ACHN (cell line): ENCODE measurements around the gene PDE6D.

Source experiments
- DNase-seq: peaks from one replicate; pipeline ENCODE4 v3.0.0-alpha.2; 2015
- in situ Hi-C: cut with HindIII; loops from 2 replicates; pipeline ENCODE4 v1.10.0; 2017; ENCODE audit warnings: low sequenced_read_pairs, low pct_ligation_motif_present, low pct_unique_long_range_greater_than_20kb

Gene PDE6D

GRCh38 chr2:231780909-231781797 is at the start of gene PDE6D:
Gene PDE6D, minus strand, starts transcription at chr2:231781282. Its CDS starts 168 bp downstream, at chr2:231781114.
- in situ Hi-C loops: no loop called here
- DNase-seq: peak; percentile 99

- in situ Hi-C loops: no loop called here
- no peak for DNase-seq
Measured at GRCh38 chr2:231821908-231822307, 40.8 kb upstream of the PDE6D start.

- in situ Hi-C loops: no loop called here
- DNase-seq: no peak
Measured at GRCh38 chr2:231820786-231821303, 39.8 kb upstream of the PDE6D start.

DNA sequence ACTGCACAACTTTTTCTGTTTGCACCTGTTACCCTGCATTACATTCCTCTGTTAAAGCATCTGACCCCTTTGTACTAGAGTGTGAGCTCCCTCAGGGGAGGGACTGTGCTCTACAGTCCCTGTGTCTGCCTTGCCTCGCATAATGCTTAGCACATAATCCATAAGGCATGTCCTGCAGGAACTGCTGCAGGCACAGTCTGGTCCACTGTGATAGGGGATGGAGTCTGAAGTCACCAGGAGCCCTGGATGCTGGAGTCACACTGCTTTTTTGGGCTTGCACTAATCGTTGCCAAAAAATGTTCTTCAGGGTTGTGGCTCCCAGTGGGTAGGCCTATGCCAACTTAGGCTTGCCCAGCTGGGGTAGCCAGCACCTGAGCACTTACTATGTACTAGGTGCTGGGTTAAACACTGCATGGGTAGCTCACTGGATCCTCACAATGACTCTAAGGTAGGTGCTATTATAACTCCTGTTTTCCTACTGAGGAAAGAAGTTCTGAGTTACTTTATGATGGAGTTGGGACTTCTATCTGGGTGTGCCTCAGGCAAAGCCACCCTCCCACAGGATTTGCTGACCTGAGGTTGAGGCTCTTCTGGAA is 38.5 kb upstream of the PDE6D start:
- in situ Hi-C loops: no loop called here
- no peak for DNase-seq

DNA sequence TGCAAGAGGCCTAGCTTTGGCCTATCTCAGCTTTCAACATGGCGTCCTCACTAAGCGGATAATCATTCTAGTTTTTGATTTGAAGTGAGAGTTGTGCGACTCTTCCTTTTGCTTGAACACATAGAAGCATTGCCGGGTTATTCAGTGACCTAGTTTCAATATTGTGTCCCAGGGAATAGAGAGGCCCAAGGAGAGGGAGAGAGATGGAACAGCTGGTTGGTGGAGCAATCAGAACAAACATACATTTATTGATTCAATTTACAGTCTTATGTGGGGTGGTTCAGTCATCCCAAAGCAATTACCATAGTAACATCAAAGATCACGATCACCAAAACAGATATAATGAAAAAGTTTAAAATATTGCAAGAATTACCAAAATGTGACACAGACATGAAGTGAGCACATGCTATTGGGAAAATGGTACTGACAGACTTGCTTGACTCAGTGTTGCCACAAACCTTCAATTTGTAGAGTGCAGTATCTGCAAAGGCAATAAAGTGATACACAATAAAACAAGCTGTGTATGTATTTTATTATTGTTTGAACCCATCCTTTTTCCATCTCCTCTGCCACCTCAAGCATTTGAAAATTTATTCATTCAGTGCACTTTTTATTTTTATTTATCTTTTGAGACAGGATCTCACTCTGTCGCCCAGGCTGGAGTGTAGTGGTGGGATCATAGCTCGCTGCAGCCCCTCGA is 35.4 kb upstream of the PDE6D start:
- in situ Hi-C loops: no loop called here
- no peak for DNase-seq

- in situ Hi-C loops: no loop called here
- DNase-seq: peak; percentile 59
Measured at GRCh38 chr2:231810905-231811304, 29.8 kb upstream of the PDE6D start.

GRCh38 chr2:231807020-231807419 is 25.9 kb upstream of the PDE6D start:
- in situ Hi-C loops: no loop called here
- DNase-seq: no peak

- DNase-seq: no peak
- in situ Hi-C loops: no loop called here
Measured at GRCh38 chr2:231803501-231804138, 22.5 kb upstream of the PDE6D start.

DNA sequence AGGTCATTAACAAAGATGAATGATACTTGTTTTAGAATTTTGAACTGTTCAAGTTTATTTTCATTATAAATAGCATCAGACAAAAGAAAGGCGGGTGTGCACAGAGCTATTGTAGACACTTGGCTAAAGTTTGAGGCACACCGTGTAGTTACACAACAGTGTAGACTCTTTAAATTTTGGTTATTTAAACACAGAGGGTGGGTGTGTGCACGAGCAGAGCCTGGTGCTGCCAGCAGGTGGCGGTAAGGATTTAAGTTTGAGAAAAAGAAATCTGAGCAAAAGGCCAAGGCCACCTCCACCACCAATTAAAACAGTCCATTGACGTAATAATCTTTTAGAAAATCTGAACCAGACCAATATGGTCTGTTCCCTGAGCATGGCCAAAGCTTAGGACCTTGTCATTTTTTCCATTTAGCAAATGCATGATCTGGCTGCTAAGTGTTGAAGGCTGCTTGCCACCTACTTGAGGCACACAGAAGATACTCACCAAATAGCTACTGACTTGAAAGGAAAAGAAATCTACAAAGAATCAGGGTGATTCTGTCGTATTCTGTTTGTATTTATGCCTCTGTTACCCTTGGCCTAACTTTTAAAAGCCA is 19.5 kb upstream of the PDE6D start:
- peak; percentile 62 for DNase-seq
- in situ Hi-C loops: no loop called here

GRCh38 chr2:231795525-231796327 is 14.6 kb upstream of the PDE6D start:
- in situ Hi-C loops: no loop called here
- DNase-seq: peak; percentile 97

GRCh38 chr2:231794383-231794782 is 13.3 kb upstream of the PDE6D start:
- in situ Hi-C loops: no loop called here

DNA sequence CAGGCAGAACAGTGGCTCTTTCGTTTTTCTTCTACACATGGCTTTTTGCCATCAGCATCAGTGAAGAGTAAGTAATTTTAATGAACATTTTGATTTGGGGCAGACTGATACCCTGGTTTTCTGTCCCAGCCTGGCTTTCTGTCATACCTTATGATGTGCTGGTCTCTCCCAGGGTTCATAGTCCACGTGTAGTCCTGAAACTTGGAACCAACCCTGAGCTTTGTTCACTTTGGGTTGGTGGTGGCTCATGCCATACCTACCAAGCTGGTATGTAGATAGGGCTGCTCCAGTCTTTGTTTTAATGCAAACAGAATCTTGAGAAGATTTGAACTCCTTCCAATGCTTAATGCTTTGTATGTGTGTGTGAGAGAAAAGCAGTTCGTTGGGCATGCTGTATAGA is 10.0 kb upstream of the PDE6D start:
- DNase-seq: no peak
- in situ Hi-C loops: no loop called here

More at GRCh38 chr2:231794383-231794782, 13.3 kb upstream of the PDE6D start:
- DNase-seq: no peak

DNA sequence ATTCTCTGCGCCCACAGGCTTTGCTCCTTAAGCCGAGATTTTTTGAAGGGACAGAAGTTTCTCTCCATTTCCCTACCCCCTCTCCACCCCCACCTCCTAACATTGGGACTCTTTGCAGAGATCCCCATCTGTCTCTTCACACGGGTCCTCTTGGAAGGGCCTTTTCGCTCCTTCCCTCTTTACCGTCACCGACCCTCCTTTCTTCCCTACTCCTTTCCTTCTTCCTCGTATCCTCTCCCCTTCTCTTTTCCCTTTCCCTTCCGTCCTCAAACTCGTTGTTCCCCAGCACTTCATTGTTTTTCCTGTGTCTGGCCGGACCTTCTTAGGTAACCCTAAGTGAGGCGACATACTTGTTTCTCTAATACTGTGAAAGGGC is 5.8 kb upstream of the PDE6D start:
- in situ Hi-C loops: no loop called here
- DNase-seq: no peak

DNA sequence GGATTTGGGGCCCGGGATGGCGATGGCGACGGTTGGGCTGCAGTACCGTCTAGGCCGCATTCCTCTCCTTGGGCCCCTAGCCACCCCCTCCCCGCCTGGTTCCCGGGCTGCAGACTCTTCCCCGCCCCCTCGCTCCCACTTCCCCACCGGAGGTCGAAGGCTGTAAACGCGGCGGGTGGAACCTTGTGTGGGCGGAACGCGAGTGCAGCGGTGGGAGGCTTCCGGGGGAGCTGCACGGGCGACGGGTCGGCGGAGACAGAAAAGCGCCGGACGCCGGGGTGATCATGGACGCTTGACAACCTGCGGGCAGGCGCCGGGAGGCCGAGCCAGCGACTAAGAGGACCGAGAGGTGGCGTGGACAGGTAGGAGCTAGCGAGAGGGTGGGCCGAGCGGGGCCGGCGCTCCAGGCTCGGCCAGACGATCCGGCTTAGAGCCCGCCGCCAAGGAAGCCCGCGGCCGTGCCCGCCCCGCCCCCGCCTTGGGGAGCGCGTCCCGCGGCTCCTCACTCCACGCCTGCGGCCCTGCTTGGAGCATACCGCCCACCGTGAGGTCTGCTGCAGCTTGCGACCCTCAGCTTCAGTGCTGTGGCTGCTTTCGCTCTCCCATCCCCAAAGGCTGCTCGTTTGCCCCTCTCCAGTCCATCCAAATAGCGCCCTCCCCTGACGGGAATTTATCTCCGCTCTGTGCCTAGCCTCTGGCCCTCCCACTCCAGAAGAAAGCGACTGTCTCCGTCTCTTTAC is 5.3 kb upstream of the PDE6D start, which contains the start of gene COPS7B:
TSS of gene COPS7B (plus strand) at position 269 of the 740 bp plus-strand sequence. CDS start 2,126 bp downstream, outside the sequence.
- in situ Hi-C loops: no loop called here
- peak; percentile 87 for DNase-seq

DNA sequence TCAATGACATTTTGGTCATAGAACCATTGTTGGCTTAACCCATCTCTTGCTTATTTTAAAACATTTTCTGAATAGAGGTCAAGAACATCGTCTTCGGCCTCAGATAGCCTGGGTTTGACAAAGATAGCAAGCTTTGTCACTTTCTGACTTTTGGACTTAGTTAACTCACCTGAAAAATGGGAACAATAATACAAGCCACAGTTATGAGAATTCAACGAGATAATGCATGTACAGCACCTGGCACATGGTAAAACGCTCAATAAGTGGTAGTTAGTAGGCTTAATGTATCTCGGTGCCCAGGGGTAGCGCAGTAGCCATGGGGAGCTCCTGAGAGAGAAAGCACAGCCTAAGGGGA is 4.7 kb upstream of the PDE6D start:
- in situ Hi-C loops: no loop called here
- DNase-seq: no peak

DNA sequence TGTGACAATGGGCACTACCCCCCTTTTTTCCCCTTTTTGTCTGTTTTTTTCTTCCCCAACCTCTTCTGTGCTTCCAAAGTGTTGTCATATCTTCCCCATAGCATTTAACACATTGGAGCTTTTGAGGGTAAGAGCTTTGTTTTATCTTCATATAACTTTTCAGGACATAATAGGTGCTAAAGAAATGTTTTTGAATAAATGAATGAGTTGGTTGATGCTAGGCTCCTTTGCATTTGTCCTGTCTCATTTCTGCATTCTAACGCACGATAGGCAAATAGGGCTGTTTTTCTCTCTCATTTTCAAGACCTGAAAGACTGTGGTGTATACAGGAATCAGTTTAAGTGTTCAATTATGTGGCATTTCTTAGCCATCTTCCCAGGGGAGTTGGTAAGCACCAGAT is 4.3 kb upstream of the PDE6D start:
- in situ Hi-C loops: no loop called here
- DNase-seq: no peak
